DMS79 (cell line): ENCODE results near the gene JHY.

Source experiments
- DNase-seq: peaks from one replicate; lab custom pipeline; 2025; lab: John Stamatoyannopoulos, UW

The JHY gene

GRCh38 chr11:122954455-122954854 is 71.9 kb downstream of the JHY start:
- no peak for DNase-seq

DNA sequence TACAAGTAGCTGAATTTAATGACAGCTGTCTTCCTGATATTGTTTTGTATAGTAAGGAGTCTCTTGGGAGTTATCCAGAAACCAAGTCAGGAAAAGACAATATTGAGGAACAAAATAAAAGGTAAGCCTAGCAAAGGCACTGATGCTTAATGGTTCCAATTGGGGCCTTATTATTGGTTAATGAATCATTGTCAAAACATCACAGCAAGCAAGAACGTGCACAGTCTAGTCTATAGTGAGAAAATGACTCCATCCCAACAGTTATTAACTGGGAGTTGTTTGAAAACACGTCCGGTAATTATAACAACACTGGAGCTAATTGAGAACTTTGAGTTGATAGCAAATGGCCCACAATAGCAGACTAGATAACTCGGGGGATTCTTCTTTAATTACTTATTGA is 81.4 kb downstream of the JHY start:
- DNase-seq = no peak

GRCh38 chr11:122976061-122976733 is 93.6 kb downstream of the JHY start:
- DNase-seq = peak; percentile 10

DNA sequence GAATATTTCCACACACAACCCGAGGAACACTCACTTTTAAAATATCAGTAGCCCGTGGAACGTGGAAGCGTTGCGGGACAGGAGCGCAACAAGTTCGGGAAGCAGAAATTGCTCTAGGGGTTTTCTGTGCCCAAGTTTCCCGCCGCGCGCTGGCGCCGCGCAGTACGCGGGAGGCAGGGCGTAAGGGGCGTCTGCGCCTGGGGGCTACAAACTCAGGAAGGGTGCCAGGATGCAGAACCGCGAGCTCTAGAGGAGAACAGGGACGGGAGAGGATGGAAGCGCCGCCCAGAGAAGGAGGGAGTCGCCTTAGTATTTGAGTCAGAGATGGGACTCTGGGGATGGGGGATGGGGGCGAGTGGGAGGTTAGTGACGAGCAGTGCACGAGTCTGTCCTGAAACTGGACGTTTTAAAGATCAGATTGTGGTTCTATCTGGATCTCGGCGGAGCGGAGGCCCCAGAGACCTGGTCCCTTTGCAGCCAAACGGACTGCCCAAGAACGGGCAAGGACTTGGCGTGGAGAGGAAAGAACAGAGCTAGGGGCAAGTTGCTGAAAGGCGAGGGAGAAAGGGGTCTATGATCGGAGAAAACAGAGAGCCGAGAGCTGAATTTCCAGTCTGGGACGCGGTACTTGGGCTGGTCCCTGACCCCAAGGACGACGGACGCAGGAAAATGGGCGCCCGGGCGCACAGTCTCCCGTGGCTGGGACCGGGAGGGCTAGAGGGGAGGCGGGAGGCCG is 94.3 kb downstream of the JHY start:
- peak; percentile 4 for DNase-seq

DNA sequence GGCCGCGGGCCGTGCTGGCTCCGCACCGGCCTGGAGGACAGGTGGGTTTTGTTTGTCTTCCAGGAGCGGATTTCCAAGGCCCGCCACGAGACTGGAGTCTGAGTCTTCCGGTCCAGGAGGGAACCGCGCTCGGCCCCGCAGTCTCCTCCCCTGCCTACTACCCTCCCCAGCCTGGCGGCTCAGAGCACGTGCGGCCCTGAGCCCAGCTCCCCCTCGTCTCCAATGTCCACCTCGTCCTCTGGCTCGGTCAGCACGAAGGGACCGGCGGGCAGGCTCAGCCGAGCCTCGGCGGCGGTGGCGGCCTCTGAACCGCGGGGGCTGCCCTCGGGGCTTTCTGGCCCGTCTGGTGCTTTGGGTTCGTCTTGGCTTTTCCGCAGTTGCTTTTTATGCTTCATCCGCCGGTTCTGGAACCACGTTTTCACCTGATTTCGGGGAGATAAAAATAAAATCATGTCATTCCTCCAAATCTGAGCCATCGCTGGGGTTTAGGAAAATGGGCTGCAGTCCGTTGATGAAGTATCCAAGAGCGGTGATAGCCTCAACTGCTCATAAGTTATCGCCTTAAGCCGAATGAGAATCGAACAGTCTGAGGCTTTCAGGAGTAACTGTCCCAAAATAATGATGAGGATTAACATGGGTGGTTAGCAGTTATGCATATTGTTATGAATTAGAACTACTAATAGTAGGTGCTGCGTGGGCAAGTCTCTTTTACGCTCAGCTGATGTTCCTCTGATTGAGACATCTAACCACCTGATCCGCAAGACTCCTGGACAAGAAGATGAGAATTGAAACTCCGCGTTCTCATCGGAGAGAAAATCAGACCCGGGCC is 95.1 kb downstream of the JHY start:
- no peak for DNase-seq

DNA sequence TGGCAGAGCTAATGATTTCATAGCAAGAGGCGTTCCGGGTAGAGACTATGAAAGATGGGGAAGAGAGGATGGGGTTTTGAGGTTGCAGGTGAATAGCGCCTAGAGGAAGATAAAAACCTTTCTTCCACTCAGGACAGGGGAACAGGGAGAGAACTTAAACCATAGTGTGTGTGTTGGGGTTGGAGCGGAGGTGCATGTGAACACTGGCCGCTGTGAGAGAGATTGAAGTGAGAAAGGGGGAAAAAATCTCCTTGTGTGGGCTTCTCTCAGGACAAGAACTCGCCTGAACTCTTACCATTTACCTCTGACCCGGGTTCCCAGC is 95.7 kb downstream of the JHY start:
- DNase-seq = no peak

DNA sequence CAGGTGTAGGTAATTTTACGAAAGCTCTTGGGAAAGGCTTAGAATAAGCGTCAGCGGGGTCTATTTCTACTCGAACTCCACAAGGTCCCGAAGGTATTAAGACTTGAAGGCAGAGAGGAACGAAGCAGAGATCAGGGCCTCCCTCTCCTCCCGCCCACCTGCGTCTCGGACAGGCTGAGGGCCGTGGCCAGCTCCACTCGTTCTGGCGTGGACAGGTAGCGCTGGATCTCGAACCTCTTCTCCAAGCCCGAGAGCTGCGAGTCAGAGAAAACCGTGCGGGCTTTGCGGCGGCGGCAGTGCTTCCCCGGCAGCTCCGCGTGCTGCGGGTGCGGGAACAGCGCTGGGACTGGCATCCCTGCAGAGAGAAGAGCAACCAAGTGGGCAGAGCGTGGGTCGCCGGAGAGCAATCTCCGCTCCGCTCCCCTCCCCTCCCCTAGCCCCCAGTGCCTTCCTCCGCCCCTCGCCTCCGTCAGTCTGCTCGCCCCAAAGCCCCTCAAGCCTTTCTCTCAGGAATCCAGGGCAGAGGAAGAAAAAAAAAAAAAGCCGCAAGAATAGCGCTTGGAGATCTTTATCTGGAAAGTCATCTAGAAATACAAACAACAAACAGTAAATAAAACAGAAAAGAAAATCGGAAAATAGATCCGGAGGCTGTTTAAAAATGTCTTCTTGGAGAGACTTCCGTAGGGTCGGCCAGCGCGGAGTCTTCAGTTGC is 96.7 kb downstream of the JHY start:
- DNase-seq = no peak

DNA sequence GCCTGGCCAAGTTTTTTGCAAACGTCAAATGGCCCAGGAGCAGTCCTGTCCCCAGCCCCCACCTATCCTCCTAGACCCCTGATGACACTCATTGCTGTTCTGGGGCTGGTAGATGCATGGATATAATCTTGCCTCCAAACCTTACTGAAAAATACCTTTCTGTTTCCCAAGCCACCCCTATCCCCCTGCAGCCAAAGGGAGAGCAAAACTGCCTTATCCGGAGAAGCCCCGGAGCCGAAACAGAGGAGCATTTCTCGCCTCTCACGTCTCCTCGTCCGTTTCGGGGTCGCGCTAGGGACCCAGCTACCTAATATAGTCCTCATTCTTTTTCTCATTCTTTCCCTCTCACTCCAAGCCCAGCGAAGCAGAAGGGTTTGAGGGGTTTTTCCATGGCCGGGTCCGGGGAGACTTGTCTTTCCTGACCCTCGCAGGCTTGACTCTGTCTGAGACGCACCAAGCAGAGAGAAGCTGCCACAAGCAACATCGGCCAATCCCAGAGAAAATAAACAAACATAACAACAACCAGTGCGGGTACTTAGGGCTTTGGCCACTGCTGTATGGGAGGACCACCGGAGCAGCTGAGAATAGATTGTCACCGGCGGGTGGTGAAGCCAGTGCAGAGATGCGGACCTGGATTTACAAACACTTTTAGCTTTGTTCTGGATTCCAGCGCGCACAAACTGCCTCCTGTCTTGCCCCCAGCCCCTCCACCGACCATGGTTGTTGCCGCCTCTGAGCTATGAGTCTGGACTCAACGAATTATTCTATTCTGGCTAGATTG is 97.4 kb downstream of the JHY start:
- DNase-seq = no peak

- DNase-seq = peak; percentile 29
These were observed 99.1 kb downstream of the JHY start, which contains the start of gene BSX for GRCh38 chr11:122981388-122982264. TSS of gene BSX (minus strand) at chr11:122981834. CDS start at chr11:122981671, 163 bp downstream.

DNA sequence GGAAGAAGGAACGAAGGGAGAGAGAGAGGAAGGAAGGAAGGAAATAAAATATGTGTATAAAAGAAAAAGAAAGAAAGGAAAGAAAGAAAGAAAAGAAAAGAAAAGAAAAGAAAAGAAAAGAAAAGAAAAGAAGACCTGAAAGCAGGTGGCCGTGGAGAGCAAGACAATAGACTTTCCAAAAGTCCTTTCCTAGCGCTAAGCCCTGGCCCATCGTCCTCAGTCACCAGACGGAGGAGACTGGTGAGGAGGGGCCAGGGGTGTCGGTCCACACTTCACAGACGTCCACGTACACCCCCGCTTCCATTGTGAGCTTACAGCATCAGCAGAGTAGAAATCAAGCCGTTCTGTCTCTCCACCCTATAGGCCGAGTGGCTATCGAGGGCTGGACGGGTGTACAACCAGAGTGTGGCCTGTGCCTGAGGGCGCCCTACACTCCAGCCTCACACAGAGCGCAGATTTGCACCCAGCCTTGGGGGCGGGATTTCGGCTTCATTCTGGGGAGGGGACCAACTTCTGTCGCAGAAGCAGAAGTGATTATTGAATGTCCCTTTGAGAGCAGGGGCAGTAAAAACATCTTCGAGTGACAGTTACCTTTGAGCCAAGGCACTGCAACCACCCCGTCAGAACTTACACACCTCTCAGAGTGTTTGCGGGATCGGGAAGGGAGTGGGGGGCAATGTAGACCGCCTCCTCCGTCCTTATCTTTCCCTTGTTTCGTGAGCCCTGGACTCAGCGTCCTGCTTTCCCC is 101.1 kb downstream of the JHY start:
- peak; percentile 87 for DNase-seq

- DNase-seq = peak; percentile 63
These were observed 101.8 kb downstream of the JHY start for GRCh38 chr11:122984186-122985011.

- peak; percentile 15 for DNase-seq
These were observed 113.0 kb downstream of the JHY start for GRCh38 chr11:122995526-122995925.

DNA sequence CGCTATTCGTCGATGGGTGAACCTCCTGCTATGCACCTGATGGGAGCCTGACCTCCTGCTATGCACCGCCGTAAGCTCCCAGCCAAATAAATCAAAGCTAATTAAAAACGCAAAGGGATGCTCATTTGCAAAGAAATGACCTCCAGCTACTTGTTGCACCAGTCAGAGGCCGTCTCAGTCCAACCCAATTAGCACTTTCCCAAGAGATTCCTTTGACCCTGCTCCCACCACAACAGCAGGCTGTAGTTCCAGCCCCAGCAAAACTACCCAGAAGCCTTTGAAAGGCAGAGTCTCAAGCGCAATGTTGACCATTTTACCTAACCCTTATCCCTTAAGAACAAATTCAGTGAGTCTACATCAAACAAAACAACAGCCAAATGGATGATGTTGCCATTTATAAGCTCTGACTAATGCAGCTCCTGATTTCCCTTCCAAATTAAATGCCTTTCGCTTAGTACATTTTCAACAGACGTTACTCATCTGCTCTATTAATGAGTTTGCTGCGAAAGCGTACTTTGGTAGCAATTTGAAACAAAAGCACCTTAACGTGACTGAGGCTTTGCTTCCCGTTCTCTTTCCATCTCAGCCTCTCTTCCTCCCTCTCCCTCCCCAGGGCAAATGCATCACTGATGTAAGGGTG is 116.3 kb downstream of the JHY start:
- no peak for DNase-seq

GRCh38 chr11:123000721-123001120 is 118.2 kb downstream of the JHY start:
- no peak for DNase-seq

GRCh38 chr11:123006860-123007542 is 124.4 kb downstream of the JHY start:
- DNase-seq = no peak
